ENCODE results near the gene CLEC16A.

Gene CLEC16A

GRCh38 chr16:10967986-10968385 lies 23.6 kb downstream of the CLEC16A start:
- DNase-seq, result no peak

- no peak for DNase-seq
Observed at GRCh38 chr16:10968498-10968897, 24.1 kb downstream of the CLEC16A start.

DNA sequence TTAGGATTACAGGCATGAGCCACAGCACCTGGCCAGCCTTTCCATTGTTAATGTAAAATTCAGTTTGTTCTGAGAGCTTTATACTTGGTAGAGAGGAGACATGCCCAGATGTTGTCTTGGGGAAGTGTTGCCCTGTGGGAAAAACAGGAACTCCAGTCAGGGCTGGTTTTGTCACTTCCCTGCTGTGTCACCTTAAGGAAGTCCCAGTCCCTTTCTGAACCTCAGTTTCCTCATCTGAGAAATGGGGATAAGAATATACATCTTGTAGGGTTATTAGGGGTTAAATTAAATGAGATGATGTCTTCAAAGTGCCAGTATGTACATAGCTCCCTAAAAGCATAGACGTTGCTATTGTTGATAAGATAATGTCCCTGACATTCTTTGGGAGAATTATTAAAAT lies 25.3 kb downstream of the CLEC16A start:
- no peak for DNase-seq

DNA sequence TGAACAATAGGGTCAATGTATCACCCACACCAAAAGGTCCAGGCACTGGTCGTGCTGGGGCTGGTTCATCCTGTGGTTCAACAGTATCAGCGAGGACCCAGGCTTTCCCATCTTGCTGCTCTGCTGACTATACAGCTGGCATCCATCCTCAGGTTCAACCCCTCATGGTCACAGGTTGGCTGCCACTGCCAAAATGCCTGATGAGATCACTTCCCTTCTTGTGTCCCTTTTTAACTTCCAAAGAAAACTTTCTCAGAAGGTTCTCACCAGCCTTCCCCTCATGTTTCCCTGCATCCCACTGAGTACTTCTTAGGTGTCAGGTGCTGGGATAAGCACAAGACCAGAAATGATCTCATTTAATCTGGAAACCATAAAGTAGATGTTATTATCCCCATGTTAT lies 25.7 kb downstream of the CLEC16A start:
- no peak for DNase-seq

GRCh38 chr16:10971560-10971961 lies 27.2 kb downstream of the CLEC16A start:
- DNase-seq, result peak; percentile 70

DNA sequence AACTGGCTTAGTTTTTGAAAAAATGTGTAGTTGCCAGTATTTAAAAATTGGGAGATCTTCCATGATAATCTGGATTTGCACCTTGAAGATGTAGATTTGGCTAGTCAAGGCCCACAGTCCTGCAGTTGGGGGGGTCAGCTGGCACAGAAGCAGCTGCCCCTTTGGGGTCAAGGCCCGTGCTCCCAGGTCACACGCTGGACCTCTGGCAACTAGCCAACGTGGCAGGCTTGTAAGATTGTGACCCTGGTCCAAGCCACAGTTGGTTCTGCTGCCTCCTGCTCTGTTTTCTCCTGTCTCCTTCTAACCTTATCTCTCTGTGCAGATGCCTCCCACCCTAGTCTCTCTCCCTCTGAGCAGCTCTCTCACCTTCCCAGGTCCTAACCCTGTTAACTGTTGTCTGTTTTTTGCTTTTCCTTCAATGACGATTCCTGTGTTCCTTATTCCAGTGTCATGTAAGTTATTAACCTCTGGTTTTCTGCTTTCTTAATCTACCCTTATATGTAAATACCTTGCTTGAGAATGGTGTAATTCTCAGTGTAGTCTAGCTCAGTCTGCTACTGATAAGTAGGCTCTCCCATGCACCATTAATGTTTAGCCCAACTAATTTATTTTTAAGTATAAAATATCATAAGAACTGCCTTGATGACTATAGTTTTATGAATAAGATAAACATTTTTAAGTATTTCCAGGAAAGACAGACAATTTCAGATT lies 27.9 kb downstream of the CLEC16A start:
- no peak for DNase-seq

DNA sequence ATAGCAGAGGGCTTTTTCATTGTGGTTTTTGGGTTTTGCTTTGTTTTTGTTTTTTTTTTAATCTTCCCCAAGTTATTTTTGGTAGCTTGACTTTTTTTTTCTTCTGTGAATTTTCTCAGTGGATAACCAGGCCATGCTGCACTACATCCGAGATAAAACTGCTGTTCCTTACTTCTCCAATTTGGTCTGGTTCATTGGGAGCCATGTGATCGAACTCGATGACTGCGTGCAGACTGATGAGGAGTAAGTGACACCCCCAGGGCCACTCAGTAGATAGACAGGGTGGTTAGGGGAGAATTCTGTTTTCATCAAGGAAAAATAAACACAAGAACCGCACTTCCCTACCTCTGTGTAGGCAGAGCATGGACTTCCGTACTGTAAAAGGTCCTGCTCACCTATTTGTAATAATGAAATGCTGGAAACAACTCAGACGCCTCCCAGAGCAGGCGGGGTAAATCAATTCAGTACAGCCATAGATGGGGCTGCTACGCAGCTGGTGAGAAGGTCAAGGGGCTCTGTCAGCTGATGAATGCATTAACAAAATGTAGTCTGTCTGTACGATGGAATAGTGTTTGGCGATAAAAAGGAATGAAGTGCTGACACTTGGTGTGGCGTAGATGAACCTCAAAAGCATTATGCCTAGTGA lies 28.6 kb downstream of the CLEC16A start:
- no peak for DNase-seq

DNA sequence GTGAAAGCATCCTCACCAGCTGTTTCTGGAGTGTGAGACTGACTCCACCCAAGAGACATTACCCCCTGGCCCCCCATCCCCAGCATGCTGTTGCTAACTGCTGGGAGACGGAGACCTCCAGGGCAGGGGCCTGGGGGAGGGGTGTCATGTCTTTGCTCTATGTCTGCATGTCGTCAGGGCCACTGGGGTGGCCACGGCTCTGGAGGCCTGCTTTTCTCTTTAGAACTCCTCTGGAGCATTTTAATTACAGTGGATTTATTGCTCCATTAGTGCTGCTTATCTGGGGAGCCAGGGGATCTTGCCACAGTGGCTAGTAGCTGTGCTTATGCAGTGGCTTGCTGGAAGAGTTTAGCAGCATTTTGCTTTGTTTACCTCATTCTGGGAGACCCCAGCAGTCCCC lies 32.3 kb downstream of the CLEC16A start:
- no peak for DNase-seq

DNA sequence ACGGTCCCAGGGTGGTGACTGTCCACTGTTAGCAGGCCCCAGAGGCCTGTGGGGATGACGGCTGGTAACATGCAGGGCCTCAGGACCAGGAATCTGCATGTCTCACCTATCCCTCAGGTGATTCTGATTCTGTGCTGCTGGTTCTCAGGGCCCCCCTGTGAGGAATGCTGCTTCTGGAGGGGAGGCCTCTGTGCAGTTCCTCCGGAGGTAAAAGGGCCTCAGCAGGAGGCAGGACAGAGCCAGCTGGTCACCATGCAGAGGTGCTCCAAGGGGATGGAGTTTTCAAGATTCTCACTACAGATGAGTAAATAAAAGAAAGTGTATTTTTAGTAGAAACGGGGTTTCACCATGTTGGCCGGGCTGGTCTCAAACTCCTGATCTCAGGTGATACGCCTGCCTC lies 33.8 kb downstream of the CLEC16A start:
- no peak for DNase-seq

DNA sequence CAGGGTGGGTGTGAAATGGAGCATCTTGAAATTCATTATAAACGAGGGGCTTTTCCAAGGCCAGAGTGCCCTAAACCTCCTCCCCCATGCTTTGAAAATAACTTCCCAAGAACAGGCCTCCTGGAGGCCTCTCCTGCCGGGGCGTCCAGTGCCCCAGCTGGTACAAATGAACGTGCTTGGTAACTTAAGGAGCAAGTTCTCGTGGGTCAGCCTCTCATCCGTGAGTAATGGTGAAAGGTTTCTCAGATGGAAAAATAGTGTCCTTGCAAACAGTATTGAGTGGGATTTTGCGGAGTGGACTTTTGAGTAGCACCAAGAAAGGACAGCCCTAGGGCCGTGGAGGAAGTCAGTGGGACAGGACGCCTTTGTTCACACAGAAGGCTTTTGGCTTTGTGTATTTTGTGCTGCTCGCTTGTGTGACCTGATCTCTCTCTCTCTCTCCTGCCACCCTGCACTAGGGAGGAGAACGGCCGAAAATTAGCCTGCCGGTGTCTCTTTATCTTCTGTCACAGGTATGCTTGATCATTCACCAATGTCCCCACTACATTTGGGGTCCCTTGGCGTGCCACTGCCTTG lies 34.6 kb downstream of the CLEC16A start:
- DNase-seq, result no peak

- no peak for DNase-seq
Observed at GRCh38 chr16:10979717-10980601, 35.6 kb downstream of the CLEC16A start.

DNA sequence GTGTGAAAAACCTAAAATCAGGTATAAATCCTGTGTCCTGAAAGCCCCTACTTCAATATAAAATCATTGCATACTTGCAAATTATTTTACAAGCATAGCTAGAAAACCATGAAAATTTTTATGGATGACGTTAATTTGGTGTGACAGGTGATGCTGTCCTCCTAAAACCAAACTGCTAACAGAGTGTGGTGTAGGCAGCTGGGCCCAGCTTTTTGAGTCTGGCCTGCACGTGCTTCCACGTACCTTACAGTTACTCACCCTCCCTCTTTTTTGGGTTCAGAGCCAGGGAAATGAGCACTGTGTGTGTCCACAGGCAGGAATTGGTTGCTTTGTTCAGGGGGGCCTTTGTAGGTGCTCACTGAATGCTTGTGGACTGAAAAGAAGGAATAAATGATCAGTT lies 36.4 kb downstream of the CLEC16A start:
- DNase-seq, result no peak

- DNase-seq, result peak; percentile 34
Observed at GRCh38 chr16:10981697-10982216, 37.4 kb downstream of the CLEC16A start.

- DNase-seq, result no peak
Observed at GRCh38 chr16:10982465-10983150, 38.2 kb downstream of the CLEC16A start.

GRCh38 chr16:10983159-10983558 lies 38.8 kb downstream of the CLEC16A start:
- DNase-seq, result peak; percentile 15

- no peak for DNase-seq
Observed at GRCh38 chr16:10984509-10984908, 40.1 kb downstream of the CLEC16A start.

GRCh38 chr16:10987361-10988163 lies 43.2 kb downstream of the CLEC16A start:
- DNase-seq, result peak; percentile 19

GRCh38 chr16:10988164-10988803 lies 43.9 kb downstream of the CLEC16A start:
- DNase-seq, result peak; percentile 29

GRCh38 chr16:10988879-10989278 lies 44.5 kb downstream of the CLEC16A start:
- no peak for DNase-seq

DNA sequence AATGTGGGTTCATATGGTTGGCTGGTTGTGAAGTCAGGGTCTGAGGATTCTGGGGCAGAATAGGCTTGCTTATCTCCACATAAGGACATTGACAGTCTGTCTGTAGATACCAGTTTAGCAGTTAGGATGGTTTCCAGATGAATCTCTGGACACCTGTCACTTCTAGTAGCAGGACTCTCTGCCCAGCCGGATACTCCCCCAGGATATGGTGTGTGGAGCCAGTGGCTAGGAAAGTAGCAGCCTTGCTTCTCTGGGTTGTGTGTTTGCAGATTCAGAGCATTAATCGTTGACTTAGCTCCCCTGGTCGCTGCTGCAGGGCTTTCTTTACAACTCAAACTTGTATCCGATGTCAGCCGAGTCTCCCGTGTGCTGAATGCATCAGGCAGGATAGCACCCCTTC lies 45.2 kb downstream of the CLEC16A start:
- DNase-seq, result no peak

DNA sequence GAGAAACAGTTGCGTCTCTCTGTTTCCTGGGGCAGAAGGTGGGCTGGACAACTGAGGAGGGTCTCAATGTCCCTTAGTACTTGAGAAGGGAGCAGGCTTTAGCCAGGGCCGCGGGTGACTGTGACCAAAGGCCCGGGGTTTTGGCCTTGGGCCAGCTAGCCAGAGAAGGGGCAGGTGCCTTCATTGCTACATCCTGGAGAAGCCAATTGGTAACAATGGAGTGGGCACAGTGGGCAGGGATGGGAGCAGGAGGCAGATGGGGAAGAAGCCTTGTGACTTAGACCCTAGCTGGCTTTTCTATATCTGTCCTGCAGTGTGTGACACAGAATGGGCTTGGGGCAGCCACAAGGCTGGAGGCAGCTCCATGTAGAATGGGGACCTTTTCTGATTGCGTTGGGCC lies 46.0 kb downstream of the CLEC16A start:
- no peak for DNase-seq
